Measurements from ENCODE around the gene HOXC5.

GRCh38 chr12:53996240-53997203 lies 36.3 kb upstream of the HOXC5 start:
- TF ChIP-seq SREBF2 (IDR thresholded peaks at IDR 0.05) (no peak), SMC3 (IDR thresholded peaks at IDR 0.05) (no peak), NFE2L2 (conservative IDR thresholded peaks at IDR 0.05; ENCODE audit: low read length) (no peak), KDM1A (IDR thresholded peaks at IDR 0.05; ENCODE audit: low read depth) (no peak)
- TF ChIP-seq, protein P1, sequence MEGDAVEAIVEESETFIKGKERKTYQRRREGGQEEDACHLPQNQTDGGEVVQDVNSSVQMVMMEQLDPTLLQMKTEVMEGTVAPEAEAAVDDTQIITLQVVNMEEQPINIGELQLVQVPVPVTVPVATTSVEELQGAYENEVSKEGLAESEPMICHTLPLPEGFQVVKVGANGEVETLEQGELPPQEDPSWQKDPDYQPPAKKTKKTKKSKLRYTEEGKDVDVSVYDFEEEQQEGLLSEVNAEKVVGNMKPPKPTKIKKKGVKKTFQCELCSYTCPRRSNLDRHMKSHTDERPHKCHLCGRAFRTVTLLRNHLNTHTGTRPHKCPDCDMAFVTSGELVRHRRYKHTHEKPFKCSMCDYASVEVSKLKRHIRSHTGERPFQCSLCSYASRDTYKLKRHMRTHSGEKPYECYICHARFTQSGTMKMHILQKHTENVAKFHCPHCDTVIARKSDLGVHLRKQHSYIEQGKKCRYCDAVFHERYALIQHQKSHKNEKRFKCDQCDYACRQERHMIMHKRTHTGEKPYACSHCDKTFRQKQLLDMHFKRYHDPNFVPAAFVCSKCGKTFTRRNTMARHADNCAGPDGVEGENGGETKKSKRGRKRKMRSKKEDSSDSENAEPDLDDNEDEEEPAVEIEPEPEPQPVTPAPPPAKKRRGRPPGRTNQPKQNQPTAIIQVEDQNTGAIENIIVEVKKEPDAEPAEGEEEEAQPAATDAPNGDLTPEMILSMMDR (IDR thresholded peaks at IDR 0.05), result no peak
